T-helper 1 cell (primary cell): Measurements from ENCODE around the gene ETV3.

Experiments
- DNase-seq, 5 donors: peaks; one replicate each; pipeline ENCODE4 v3.0.0-alpha.2; 2012 to 2020

Gene ETV3

DNA sequence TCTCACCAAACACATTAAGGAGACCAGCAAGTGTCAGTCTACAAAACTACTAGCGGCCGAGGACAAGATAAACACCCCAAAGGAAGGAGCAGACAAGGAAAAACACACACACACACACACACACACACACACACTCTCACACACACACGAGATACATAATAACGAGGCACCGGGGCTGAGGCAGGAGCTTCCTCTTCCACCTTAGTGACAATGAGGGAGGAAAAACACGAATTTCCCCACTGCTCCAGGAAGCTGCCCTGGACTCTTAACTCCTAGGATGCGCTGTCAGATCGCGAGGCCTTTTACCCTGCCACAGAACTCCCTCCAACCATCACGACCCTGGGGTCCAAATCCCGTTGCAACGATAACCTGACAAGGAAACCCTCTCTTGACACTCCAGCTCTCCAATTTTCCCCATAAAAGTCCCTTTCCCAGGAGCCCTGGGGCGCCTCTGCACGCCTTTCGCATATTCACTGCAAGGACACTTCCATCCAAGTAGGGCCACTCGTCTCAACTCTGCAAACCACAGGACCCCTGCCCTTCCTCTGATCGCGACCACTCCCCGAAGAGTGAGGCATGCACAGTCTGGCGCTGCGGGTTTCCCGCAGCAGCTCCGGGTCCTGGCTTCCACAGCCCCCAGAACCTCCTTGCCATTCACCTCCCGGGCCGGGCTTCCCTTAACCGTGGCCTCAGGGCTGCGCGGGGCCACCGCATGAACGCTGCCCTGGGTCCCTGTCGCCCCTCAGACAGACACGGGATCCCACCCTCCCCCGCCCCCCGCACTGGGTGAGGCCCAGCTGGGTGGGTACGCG is 581 bp downstream of the ETV3 start:
- peak in 1 of 5 donors; percentile 18 for DNase-seq

DNA sequence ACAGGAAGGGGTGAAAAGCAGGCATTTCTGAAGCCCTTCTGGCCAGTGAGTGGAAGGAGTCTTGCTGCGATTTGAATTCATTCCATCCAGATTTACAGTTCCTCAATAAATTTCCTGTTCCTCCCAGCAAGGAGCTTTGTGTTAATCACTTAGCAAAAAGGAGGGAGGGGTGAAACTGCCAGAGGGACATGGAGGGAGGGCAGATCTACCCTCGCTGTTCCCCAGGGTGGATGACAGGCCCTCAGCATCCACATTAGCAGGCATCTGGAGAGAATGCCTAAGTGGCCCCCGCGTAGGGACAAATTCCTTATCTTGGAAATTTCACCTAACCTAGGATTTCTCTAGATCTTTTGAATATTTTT is 1.2 kb downstream of the ETV3 start:
- DNase-seq: no peak

DNA sequence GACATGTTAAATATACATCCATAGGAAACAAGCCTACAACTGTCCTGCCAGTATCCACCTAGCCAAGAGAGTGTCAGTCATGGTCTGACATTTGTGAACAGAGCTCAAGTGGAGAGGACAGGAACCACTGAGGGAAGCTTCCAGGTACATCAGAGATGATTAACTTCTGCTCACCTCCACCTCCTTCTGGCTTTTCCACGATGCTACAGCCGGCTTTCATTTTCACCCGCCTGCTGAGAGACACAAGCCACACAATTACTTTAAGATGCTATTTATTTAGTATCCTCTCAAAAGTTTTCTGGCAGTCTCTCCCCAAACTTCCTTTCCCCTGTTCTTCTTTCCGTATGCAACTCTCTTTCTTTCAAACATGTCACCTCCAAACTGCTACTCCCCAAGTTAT is 2.1 kb downstream of the ETV3 start:
- no peak for DNase-seq

DNA sequence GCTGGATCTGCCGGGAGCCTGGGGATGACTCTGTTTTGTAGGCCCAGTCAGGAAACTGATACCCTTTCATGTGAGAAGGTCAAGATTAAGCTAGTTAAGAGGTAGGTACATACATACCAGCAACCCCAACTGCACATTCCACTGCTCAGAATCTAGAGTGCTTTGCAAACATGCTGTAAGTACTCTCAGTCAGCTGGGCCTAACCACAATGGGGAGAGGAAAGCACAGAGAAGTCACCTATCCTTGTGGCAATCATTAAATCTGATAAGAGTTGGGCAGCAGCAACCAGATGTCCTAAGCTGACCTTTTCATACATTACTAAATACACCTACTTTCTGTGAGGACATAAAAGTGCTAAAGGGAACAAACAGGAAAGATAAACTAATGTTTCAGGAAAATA is 2.5 kb downstream of the ETV3 start:
- DNase-seq: no peak

DNA sequence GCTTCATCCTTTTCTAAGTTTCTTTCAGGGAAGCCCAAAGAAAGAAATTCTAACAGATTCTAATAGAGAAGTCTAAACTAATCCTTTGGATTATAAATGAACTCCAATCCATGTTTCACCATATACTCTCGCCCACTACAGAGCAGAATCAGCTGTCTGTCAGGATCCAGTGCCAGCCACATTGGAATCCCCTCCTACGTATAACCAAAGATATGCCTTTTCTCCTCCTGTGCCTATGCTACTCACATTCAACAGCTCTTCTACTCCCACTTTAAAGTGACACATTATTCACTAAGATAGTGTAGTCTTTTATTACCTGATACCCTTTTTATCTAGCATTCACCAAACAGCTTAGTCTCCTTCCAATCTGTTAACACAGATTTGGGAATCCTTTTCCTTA is 3.1 kb downstream of the ETV3 start:
- DNase-seq: no peak

DNA sequence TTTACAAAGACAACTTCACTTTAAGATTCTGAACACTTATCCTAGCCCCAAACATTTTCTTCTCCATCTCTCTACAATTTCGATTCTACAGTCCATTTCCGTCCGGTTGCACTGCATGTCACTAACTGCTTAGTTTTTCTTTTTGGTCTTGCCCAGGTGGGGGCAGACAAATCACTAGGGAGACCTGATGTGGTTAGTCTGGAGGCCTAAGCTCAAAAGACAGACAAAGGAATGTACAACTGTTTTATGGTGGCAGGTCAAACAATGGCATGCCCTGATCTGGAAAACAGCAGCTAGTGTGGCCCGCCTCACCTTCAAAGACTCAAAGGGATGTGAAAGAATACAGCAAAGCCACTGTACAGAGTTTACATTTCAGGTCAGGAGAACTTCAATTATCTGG is 3.8 kb downstream of the ETV3 start:
- no peak for DNase-seq

DNA sequence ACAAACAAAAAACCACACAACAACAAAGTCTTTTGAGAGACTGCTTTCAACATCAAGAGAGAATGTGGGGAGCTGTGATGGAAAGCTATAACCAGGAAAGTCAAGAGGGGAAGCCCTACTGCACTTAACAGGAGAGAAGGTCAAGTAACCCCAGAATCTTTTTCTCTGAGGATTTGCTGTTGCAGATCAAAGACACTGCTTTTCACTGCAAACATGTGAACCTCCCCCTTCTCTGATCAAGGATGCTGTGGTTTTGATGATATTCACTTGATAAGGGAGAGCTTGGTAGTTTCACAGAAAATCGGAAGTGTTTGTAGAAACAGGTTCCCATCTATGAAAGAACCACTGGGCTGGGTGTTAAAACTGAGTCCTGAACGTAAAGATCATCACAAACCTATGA is 4.8 kb downstream of the ETV3 start:
- peak in 1 of 5 donors; percentile 78 for DNase-seq

DNA sequence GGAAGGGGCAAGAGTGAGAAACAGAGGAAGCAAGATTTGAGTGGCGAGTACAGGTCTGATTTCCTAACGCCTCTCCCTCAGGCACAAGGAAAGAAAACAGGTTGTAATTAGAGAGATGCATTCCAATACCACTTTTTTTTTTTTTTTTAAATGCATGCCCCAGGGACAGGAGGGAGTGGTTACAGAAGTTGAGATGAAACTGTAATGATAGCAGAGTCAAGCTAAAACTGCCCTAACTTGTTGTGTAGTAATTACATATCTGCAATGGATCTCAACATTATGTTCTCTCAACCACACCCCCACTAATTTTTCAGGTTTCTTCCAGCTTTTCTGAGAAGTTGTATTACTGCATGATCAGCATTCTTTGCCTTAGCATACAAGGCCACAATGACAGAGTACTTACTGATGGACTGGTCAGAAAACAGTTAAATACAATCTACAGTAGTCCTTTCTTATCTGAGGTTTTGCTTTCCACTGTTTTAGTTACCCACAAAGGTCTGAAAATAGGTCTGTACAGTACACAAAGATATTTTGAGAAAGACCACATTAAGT is 5.5 kb downstream of the ETV3 start:
- DNase-seq: no peak

DNA sequence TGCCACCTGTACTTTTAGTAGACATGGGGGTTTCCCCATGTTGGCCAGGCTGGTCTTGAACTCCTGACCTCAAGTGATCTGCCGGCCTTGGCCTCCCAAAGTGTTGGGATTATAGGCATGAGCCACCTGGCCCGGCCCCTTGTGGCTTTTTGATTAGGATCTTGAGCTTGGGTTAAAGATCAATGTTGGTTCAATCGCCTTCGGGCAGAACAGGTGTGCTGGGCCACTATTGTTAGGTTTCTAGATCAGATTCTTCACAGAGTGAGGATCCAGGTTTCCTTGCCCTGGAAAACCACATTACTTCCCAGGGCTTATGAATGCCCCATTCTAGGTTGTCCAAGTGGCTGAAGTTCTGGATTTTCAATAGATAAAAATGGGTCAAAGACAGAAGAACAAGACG is 6.1 kb downstream of the ETV3 start:
- DNase-seq: no peak

DNA sequence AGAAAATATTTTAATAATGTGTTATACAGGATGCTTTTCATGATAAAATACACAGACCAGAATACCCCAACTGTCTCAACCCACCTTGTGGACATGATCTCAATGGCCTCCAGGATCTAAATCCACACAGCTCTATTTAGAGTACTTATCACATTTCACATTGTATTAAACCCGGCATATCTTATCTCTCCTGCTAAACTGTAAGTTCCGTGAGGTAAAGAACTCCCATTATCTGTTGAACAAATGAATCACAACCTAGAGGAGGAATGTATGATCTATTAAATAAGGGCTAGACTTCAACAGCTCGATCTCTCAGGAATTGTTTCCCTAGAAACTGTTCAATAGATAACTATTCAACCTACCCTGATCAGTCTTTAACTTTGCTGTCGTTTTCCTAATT is 6.9 kb downstream of the ETV3 start:
- no peak for DNase-seq

DNA sequence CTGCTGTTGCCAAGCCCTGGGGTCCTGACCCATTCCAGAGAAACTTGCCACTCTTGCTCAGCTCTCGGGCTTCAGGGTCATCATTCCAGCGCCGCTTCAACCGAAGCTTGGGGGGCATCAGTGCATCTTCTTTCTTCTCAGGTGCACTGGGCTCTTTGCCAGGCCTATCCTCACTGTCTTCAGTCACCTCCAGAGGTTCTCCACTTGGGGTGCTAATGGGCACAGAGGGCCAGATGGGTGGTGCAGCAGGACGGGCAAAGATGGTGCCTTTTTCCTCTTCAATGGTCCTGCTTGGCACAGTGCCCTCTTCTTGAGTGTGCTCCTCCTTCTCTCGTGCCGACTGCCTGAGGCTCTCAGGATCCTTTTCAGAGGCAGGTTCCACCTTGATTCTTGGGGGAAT is 13.3 kb downstream of the ETV3 start:
- DNase-seq: no peak

DNA sequence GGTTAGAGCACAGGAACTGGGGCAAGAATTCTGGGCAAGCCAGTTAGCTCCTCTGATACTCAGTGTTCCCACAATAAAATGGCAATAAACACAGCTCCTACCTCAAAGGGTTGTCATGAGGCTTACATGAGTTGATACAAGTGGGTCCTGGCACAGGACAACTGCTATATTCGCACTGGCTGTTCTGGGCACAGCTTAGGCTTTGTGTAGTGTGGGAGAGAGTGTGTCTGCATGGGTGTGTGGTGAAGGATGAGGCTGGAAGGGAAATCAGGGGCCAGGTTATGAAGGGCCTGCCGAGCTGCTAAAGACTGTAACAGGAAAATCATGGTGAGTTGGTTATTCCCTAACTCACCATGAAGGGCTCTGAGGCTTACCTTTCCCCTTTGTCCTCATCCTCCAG is 18.7 kb downstream of the ETV3 start:
- DNase-seq: no peak

DNA sequence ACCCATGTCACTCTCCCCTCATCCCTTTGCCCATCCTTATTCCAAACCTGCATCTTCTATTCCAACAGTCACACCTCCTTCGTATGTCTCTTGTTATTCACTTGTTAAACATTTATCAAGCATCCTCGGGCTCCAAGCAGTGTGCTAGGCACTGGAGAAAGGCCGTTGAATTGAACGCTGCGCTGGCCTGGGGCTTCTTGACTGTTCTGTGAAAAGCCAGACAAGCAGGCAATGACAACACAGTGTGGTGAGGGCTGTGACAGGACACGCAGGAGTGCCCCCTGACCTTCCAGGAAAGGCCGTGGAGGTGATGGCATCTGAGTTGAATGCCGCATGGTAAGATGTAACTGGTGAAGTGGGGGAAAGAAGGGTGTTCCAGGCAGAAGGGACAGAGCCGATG is 19.2 kb downstream of the ETV3 start:
- no peak for DNase-seq

DNA sequence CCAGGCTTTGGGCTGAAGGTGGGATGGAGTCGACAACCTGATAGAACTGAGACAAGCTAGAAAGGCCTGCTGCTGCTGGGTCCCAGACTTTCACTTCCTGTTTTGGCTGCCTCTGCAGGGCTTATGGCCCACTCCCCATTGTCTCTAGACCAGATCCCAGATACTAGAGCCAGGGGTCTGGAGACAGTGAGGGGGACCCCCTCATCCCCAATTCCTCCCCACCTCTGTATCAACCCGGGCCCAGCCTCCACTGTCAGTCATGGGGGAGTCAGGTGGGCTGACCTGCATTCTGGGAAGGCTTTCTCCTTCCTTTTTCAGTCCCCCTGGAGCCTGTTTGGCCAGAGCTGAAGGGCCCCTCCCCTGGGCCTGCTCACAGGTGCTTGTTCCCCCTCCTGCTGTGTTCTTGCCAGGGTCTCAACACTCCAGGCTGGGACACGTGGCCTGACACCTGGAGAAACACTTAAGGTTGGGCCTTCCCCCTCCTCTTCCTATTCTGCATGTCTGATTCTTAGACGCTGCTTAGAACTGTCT is 20.6 kb downstream of the ETV3 start:
- DNase-seq: no peak

DNA sequence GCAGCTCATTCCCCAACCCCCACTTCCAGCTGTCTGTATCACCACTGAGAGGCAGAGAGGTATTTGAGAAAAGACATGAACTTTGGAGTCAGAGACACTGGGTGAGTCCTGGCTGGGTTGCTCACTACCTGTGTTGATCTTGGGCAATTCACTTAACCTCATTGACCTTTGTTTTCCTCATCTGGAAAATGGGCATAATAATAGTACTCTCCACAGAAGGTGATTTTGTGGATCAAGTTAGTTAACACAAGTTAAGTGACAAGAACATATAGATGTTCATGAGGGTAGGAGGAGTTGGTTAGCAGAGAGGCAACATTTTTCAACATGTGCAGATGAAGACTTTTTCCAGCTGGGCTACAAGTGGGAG is 21.5 kb downstream of the ETV3 start:
- DNase-seq: no peak

DNA sequence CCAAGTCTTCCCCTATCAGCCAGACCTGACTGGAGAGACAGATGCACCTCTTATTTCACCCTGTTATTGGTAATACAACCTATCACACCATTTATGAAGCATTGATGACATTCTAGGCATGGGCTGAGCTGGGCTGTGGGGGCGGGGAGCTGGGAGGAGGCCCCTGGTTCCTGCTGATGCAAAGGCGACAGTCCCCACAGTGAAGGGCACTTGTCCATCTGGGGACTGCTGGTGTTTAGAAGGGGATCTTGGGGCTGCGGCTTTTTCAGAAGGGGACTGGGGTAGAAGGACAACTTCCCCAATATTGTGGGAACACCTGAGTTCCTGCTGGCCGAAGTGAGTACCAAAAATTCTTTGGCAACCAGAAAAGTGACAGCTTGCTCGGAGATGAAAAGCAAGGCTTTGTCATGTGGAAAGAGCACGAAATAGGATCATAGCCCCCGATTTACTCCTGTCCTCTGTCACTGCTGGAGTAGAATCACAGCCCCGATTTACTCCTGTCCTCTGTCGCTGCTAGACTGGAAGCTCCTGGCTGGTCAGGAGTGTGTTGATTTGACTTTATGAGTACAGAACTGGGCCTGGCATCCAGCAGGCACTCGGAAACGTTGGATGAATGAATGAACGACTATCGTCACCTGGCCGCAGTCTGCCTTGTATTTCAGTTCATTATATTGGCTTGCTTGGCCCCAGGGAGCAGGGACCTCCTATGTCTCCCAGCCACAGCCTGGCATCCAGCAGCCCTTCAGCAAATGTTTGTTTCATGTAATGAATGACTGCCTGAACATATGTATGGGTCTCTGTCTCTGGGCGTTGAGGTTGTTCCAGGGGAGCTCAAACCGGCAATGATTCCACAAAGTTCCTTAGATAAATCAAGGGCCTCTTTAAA is 22.1 kb downstream of the ETV3 start:
- DNase-seq: no peak

DNA sequence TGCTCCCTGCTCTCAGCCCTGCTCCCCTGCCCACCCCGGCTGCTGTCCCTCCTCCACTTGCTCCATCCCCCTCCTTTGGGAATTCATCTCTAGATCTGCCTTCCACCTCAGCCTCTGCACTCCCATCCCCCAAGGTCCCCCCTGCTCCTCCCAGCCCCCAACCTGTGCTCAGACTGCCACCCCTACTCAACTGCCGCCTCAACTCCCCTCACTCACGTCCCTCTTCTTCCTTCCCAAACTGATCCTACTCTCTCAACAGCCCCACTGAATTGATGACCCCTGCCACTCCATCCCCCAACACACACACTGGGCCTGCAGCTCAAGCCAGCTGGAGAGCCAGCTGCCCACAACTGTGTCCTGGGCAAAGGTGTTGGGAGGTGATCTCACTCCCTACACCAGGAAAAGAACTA is 22.8 kb downstream of the ETV3 start:
- no peak for DNase-seq

DNA sequence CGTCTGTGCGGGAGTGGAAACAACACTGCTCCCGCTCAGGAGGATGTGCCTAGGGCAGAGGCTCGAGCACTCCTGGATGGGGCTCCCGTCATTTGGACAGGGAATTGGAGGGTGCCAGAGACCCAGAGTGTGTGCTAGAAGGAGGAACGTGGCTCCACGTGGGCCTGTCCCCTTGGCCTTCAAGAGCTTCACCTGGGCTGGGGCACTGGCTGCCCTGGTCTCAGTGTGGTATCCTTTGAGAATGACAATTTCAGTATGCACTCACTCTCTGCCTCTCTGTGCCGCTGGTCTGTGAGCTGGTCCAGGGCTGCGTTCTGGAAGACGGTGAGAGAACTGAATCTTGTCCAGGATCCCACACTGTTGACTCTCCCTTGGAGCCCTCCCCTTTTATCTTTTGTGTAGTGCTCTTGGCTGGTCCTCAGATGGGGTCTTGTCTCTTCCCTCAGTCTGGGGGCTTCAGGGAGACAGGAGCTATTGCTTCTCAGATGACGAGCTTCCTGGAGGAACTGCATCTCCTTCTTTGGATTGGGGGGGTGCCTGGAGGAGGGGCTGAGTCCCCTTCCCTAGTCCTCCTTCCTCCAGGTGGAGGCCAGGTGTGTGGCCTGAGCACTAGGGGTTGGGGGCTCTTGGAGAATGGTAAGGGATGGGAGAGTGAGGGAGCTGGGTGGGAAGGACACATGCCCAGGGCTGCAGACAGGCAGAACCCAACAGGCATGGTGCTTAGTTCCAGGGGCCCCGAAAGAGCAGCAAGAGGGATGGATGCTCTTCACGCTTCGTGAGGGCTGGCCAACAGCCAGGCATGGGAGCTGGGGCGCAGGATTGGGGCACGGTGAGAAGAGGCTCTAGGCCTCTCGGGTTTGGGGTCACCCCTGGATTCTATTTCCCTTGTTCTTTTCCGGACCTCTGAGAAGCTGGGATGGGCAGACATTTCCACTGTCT is 23.7 kb downstream of the ETV3 start:
- DNase-seq: no peak

DNA sequence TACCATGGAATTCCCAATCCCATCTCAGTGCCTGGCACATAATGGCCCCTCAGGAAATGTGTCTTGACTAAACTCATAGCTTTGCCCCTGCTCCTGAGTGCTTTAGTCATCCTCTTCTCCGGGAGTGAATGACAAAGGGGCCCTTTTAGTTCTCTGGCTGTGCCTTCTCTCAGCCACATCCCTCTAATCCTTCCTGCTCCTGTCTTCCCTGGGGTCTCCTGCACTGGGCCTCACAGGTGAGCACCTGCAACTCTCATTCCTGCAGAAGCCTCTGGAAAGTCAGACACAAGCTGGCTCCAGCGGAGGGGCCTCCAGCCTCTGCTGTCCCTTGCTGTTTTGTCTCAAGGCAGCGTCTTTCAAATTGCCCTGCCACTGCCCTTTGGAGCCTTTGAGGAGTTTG is 24.6 kb downstream of the ETV3 start:
- no peak for DNase-seq

DNA sequence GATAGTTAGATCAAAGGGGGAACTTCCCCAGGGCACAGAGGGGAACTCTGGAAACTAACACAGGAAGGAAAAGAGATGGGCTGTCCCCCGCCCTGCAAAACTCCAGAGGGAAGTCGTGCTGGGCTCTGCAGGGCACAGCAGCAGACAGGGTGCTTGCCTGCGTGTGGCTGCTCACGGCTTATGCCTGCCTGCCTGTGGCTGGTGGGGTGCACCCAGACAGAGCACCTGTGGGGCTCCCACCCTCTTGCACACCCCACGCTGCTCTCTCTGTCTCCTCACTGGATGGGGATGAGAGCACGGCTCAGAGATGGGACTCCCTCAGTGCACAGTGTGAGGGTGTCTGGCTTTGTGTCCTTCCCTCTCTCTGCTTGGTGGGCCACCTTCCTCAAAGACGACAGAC is 25.1 kb downstream of the ETV3 start:
- no peak for DNase-seq

DNA sequence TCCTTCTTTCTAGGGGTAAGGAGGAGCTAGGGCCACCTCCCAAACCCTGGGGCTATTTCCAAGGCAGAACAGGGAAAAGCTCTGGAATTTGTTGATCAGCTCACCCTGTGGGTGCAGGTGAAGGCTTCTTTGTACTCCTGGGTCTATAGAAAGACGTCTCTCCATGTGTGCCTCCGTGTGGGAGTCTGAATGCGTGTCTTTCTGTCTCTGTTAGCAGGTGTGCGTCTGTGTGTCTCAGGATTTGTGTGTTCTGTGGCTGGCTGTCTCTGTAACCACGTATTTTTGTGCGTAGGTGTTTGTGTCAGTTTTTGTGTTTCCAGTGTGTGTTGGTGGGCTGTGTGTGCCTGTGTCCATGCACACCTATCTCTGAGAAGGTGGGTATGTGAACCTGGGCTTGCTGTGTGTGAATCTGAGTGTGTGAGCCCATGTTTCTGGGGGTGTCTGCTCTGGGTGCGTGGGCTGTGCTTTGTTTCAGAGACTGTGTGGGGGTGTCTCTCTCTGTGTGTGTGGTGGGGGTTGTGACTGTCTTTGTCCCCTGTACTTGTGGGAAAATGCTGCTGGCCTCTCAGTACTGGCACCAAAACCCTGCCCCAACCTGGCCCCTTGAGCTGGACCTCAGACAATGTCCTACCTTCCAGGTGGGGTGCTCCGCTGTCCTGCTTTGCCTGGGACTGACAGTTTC is 25.9 kb downstream of the ETV3 start:
- no peak for DNase-seq
